Activated naive CD8-positive, alpha-beta T cell treated with anti-CD3 and anti-CD28 coated beads, Interleukin-2, amount 50 U/mL, for 24 hours (primary cell): ENCODE data around the gene SPOCK2.

ENCODE experiments used
- ATAC-seq: fragments of 150-1000 bp; cut with Tn5 transposase; one replicate; pipeline ENCODE4 v1.10.0; 2021
- DNase-seq: peaks from one replicate; pipeline ENCODE4 v3.0.0; 2021
- H3K27ac Mint-ChIP-seq: one replicate; pipeline ENCODE4 v1.8.0; 2021; ENCODE audit warnings: mild to moderate bottlenecking, mixed read lengths
- H3K27me3 Mint-ChIP-seq: one replicate; pipeline ENCODE4 v1.8.0; 2021; ENCODE audit warnings: mixed read lengths
- H3K36me3 Mint-ChIP-seq: one replicate; pipeline ENCODE4 v1.8.0; 2021; ENCODE audit warnings: low read depth, mixed read lengths
- H3K4me1 Mint-ChIP-seq: one replicate; pipeline ENCODE4 v1.8.0; 2021; ENCODE audit warnings: mixed read lengths
- H3K4me3 Mint-ChIP-seq: one replicate; pipeline ENCODE4 v1.8.0; 2021; ENCODE audit warnings: mild to moderate bottlenecking, moderate library complexity, mixed read lengths
- H3K9me3 Mint-ChIP-seq: one replicate; pipeline ENCODE4 v1.8.0; 2021; ENCODE audit warnings: mixed read lengths

Gene SPOCK2

GRCh38 chr10:72087392-72087968, 871 bp downstream of the SPOCK2 start:
- Mint-ChIP-seq H3K36me3 (peaks cover 34% of the 10 kb centered on the region), H3K27ac (peak overlapping the region; percentile 83), H3K4me1 (peaks cover 61% of the 10 kb centered on the region), H3K27me3 (no peaks in the 10 kb centered on the region), H3K4me3 (peak overlapping the region; percentile 96), H3K9me3 (no peaks in the 10 kb centered on the region)
- DNase-seq (peak; percentile 53), ATAC-seq (peak; percentile 26)

- Mint-ChIP-seq H3K4me1 (peaks cover 67% of the 10 kb centered on the region), H3K27ac (peak overlapping the region; percentile 83), H3K4me3 (peak overlapping the region; percentile 90), H3K9me3 (no peaks in the 10 kb centered on the region), H3K36me3 (peaks cover 36% of the 10 kb centered on the region), H3K27me3 (no peaks in the 10 kb centered on the region)
- peak; percentile 70 for DNase-seq
- no peak for ATAC-seq
Measured at GRCh38 chr10:72086466-72087391, 1.6 kb downstream of the SPOCK2 start.

- Mint-ChIP-seq H3K9me3 (no peaks in the 10 kb centered on the region), H3K27ac (peak overlapping the region; percentile 83), H3K4me1 (peaks cover 75% of the 10 kb centered on the region), H3K27me3 (no peaks in the 10 kb centered on the region), H3K36me3 (peaks cover 36% of the 10 kb centered on the region), H3K4me3 (peak overlapping the region; percentile 90)
- ATAC-seq (no peak), DNase-seq (no peak)
Measured at GRCh38 chr10:72085864-72086465, 2.4 kb downstream of the SPOCK2 start.

DNA sequence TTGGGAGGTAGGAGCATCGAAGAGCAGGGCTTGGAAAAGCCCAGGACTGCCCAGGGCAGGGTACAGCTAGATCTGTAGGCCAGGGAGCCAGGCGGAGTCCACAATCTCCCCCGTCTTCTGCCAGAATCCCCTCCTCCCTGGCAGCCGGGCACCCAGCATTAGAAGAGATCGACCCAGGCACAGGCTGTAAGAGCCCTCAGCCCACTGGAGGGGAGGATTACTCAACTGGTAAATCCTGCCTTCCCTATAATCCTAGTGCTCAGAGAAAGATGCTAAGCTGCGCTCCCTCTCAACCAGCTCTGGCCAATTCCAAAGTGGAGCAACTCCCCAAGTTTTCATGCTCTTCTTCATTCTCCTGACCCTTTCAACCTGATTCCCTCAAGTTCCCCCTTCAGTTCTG, 3.2 kb downstream of the SPOCK2 start:
- peak overlapping the region; percentile 90 for H3K4me3 Mint-ChIP-seq
- no peaks in the 10 kb centered on the region for H3K27me3 Mint-ChIP-seq
- DNase-seq (no peak), ATAC-seq (no peak)
- peak overlapping the region; percentile 19 for H3K27ac Mint-ChIP-seq
- peaks cover 80% of the 10 kb centered on the region for H3K4me1 Mint-ChIP-seq
- H3K9me3 Mint-ChIP-seq, result no peaks in the 10 kb centered on the region
- peaks cover 36% of the 10 kb centered on the region for H3K36me3 Mint-ChIP-seq

GRCh38 chr10:72083790-72084459, 4.4 kb downstream of the SPOCK2 start:
- H3K4me1 Mint-ChIP-seq, result peaks cover 81% of the 10 kb centered on the region
- H3K4me3 Mint-ChIP-seq, result peak overlapping the region; percentile 90
- H3K27ac Mint-ChIP-seq, result peak overlapping the region; percentile 75
- peak; percentile 68 for DNase-seq
- H3K27me3 Mint-ChIP-seq, result no peaks in the 10 kb centered on the region
- peaks cover 36% of the 10 kb centered on the region for H3K36me3 Mint-ChIP-seq
- ATAC-seq, result peak; percentile 31
- no peaks in the 10 kb centered on the region for H3K9me3 Mint-ChIP-seq

- Mint-ChIP-seq H3K36me3 (peaks cover 34% of the 10 kb centered on the region), H3K4me3 (peak overlapping the region; percentile 90), H3K9me3 (no peaks in the 10 kb centered on the region), H3K27me3 (no peaks in the 10 kb centered on the region), H3K27ac (peak overlapping the region; percentile 75), H3K4me1 (peaks cover 80% of the 10 kb centered on the region)
- DNase-seq (no peak), ATAC-seq (no peak)
Measured at GRCh38 chr10:72082856-72083789, 5.2 kb downstream of the SPOCK2 start.

DNA sequence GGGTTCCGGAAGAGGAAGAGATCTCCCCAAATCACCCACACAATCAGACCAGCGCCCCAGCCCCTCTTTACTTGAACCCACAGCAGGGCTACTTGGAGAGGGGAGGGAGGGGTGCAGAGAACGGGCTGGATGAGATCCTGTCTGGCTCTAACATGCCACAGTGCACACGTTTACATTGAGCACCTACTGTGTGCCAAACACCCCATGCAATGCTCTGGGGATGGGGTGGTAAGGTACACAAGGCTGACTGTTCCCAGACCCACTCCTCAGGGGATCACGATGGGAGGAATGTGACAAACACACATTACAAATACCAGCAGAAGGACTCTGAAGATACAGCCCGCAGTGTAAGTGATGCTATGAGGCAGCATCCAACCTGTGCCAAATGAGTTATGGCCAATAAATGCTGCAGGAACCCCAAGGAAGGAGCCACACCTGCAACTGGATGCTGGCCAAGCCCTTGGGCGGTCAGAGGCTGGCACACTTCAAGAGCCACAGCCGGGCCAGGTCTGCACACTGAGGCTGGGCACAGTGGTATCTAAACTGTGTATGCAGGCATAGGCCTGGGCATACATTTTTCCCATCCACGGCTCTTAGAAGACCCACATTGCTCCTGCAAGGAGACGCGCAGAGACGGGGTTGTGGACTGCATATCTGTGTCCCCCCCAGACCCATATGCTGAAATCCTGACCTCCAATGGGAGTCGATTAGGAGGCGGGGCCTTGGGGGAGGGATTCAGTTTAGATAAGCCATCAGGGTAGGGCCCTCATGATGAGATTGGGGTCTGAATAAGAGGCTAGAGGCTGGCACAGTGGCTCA, 6.4 kb downstream of the SPOCK2 start:
- Mint-ChIP-seq H3K27me3 (no peaks in the 10 kb centered on the region), H3K9me3 (no peaks in the 10 kb centered on the region), H3K36me3 (peaks cover 34% of the 10 kb centered on the region), H3K4me3 (no peak overlapping the region), H3K27ac (peak overlapping the region; percentile 82), H3K4me1 (peaks cover 90% of the 10 kb centered on the region)
- no peak for DNase-seq
- no peak for ATAC-seq

GRCh38 chr10:72081210-72081609, 7.1 kb downstream of the SPOCK2 start:
- Mint-ChIP-seq H3K27me3 (no peaks in the 10 kb centered on the region), H3K27ac (peak overlapping the region; percentile 82), H3K4me3 (no peak overlapping the region), H3K9me3 (no peaks in the 10 kb centered on the region), H3K4me1 (peaks cover 93% of the 10 kb centered on the region), H3K36me3 (peaks cover 28% of the 10 kb centered on the region)
- DNase-seq, result no peak
- no peak for ATAC-seq

GRCh38 chr10:72080042-72080975, 8.0 kb downstream of the SPOCK2 start:
- no peaks in the 10 kb centered on the region for H3K27me3 Mint-ChIP-seq
- no peaks in the 10 kb centered on the region for H3K9me3 Mint-ChIP-seq
- peak overlapping the region; percentile 45 for H3K4me3 Mint-ChIP-seq
- ATAC-seq (peak; percentile 2), DNase-seq (no peak)
- peaks cover 94% of the 10 kb centered on the region for H3K4me1 Mint-ChIP-seq
- peak overlapping the region; percentile 89 for H3K27ac Mint-ChIP-seq
- peaks cover 25% of the 10 kb centered on the region for H3K36me3 Mint-ChIP-seq

GRCh38 chr10:72079356-72079755, 9.0 kb downstream of the SPOCK2 start:
- ATAC-seq, result peak; percentile 50
- Mint-ChIP-seq H3K36me3 (peaks cover 21% of the 10 kb centered on the region), H3K4me1 (peaks cover 94% of the 10 kb centered on the region), H3K27me3 (no peaks in the 10 kb centered on the region), H3K9me3 (no peaks in the 10 kb centered on the region), H3K27ac (peak overlapping the region; percentile 89), H3K4me3 (peak overlapping the region; percentile 45)
- DNase-seq, result peak; percentile 74

DNA sequence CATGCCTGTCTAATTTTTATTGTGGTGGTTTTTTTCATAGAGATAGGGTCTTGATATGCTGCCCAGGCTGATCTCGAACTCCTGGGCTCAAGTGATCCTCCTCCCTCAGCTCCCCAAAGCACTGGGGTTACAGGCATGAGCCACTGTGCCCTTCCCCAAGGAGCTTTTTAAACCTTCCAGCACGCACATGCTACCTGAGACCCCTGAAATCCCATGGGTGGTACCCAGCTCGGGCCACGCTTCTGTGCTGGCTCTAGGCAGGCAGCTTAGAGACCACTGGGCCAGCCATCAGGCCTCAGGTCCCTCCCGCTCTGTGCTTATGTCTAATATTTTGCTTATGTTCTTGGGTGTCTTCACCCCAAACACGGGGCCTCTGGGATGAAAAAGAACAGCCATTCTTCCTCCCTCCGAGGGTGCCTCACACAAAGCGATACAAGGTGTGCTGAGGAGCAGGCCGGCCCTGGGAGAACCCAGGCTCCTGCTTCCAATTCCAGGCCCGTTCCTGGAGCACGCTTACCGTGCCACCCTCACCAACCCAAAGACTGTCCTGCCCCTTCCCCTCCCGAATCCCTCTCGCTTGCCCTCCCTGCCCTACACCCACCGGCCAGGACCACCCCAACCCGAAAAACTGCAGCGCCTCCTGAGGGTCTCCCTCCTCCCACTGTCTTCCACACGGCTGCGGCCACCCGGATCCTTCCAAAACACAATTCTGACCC, 10.9 kb downstream of the SPOCK2 start:
- Mint-ChIP-seq H3K9me3 (no peaks in the 10 kb centered on the region), H3K27me3 (no peaks in the 10 kb centered on the region), H3K27ac (peak overlapping the region; percentile 84), H3K4me3 (peak overlapping the region; percentile 19), H3K4me1 (peaks cover 89% of the 10 kb centered on the region), H3K36me3 (peaks cover 10% of the 10 kb centered on the region)
- ATAC-seq (no peak), DNase-seq (no peak)

DNA sequence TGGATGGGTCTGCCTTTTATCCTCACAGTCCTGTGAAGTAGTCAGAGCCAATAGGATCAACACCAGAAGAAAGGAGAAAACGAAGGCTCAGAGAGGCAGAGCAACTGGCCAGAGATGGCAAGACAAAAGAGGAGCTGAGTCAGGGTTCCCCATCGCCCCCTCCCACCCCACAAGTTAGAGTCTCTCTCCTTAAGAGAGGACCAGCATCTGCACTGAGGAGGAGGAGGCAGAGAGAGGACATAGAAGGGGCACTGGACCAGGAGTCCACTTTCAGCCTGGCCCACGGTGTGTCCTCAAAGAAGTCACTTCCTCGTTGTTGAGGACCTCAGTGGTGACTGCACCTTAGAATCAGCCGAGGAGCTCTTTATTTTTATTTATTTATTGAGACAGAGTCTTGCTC, 11.6 kb downstream of the SPOCK2 start:
- ATAC-seq (no peak), DNase-seq (no peak)
- peak overlapping the region; percentile 19 for H3K4me3 Mint-ChIP-seq
- peak overlapping the region; percentile 84 for H3K27ac Mint-ChIP-seq
- peaks cover 83% of the 10 kb centered on the region for H3K4me1 Mint-ChIP-seq
- H3K27me3 Mint-ChIP-seq, result no peaks in the 10 kb centered on the region
- no peaks in the 10 kb centered on the region for H3K9me3 Mint-ChIP-seq
- peaks cover 15% of the 10 kb centered on the region for H3K36me3 Mint-ChIP-seq
